HEK293 (cell line): ENCODE data around the gene IDH3A.

Experiments
- CTCF ChIP-seq: fragments of 450-650 bp; formaldehyde crosslinking; IDR thresholded peaks from 2 replicates; pipeline ENCODE4 v1.5.1; 2016; ENCODE audit warnings: missing biosample characterization, missing genetic modification characterization
- SP2 ChIP-seq: fragments of 450-650 bp; formaldehyde crosslinking; IDR thresholded peaks from 2 replicates; pipeline ENCODE4 v1.5.1; 2016; ENCODE audit warnings: missing biosample characterization, missing genetic modification characterization
- YY1 ChIP-seq: fragments of 450-650 bp; formaldehyde crosslinking; IDR thresholded peaks from 2 replicates; pipeline ENCODE4 v1.5.1; 2018; ENCODE audit warnings: missing biosample characterization, missing genetic modification characterization
- ZEB2 ChIP-seq: fragments of 450-650 bp; formaldehyde crosslinking; IDR thresholded peaks from 2 replicates; pipeline ENCODE4 v1.5.1; 2016; ENCODE audit warnings: missing biosample characterization, missing genetic modification characterization
- ZIC2 ChIP-seq: fragments of 450-650 bp; formaldehyde crosslinking; IDR thresholded peaks from 2 replicates; pipeline ENCODE4 v1.5.1; 2016; ENCODE audit warnings: missing biosample characterization, missing genetic modification characterization
- ZNF138 ChIP-seq: fragments of 450-650 bp; formaldehyde crosslinking; IDR thresholded peaks from 2 replicates; pipeline ENCODE4 v1.5.1; 2016; ENCODE audit warnings: missing biosample characterization, missing genetic modification characterization, borderline replicate concordance
- ZNF302 ChIP-seq: fragments of 450-650 bp; formaldehyde crosslinking; IDR thresholded peaks from 2 replicates; pipeline ENCODE4 v1.5.1; 2016; ENCODE audit warnings: missing biosample characterization, missing genetic modification characterization, low read depth
- ZNF416 ChIP-seq: fragments of 450-650 bp; formaldehyde crosslinking; IDR thresholded peaks from 2 replicates; pipeline ENCODE4 v1.5.1; 2016; ENCODE audit warnings: missing biosample characterization, missing genetic modification characterization
- ZNF488 ChIP-seq: fragments of 450-650 bp; formaldehyde crosslinking; IDR thresholded peaks from 2 replicates; pipeline ENCODE4 v1.5.1; 2016; ENCODE audit warnings: missing biosample characterization, missing genetic modification characterization
- ZNF555 ChIP-seq: fragments of 450-650 bp; formaldehyde crosslinking; conservative IDR thresholded peaks from 2 replicates; pipeline ENCODE4 v1.5.1; 2017; ENCODE audit warnings: missing biosample characterization, mild to moderate bottlenecking, missing genetic modification characterization, inconsistent platforms
- ZNF792 ChIP-seq: fragments of 450-650 bp; formaldehyde crosslinking; IDR thresholded peaks from 2 replicates; pipeline ENCODE4 v1.5.1; 2016; ENCODE audit warnings: missing biosample characterization, missing genetic modification characterization

GRCh38 chr15:78129751-78130287 is 19.3 kb upstream of the IDH3A start:
- no peak for TF ChIP-seq CTCF (tag by site-specific recombination)
- TF ChIP-seq ZNF792 (tag by site-specific recombination) = no peak
- TF ChIP-seq ZNF555 (tag by site-specific recombination) = no peak
- TF ChIP-seq ZEB2 = no peak
- TF ChIP-seq ZIC2 (tag by site-specific recombination) = no peak
- no peak for TF ChIP-seq SP2 (tag by site-specific recombination)
- TF ChIP-seq ZNF488 (tag by site-specific recombination) = no peak
- no peak for TF ChIP-seq YY1
- no peak for TF ChIP-seq ZNF416 (tag by site-specific recombination)
- TF ChIP-seq ZNF302 (tag by site-specific recombination) = no peak
- TF ChIP-seq ZNF138 (tag by site-specific recombination) = no peak
